MM.1S (cell line): Measurements from ENCODE around the gene MKRN1.

Experiments used
- EZH2 ChIP-seq: fragments of 300-600 bp; sonication (generic); optimal IDR thresholded peaks from 2 replicates; pipeline ENCODE3; 2017; ENCODE audit warnings: low read depth, mild to moderate bottlenecking, antibody characterized with exemption, low read length, mixed read lengths
- EZH2phosphoT487 ChIP-seq: fragments of 300-600 bp; sonication (generic); IDR thresholded peaks from 2 replicates; pipeline ENCODE4 v1.6.1; 2018; ENCODE audit warnings: antibody characterized with exemption, low read length
- TF ChIP-seq, protein P1 (sequence below): fragments of 300-600 bp; sonication (generic); IDR thresholded peaks from 2 replicates; pipeline ENCODE4 v1.5.1; 2016; ENCODE audit warnings: antibody characterized with exemption, low read length, mixed read lengths

DNA sequence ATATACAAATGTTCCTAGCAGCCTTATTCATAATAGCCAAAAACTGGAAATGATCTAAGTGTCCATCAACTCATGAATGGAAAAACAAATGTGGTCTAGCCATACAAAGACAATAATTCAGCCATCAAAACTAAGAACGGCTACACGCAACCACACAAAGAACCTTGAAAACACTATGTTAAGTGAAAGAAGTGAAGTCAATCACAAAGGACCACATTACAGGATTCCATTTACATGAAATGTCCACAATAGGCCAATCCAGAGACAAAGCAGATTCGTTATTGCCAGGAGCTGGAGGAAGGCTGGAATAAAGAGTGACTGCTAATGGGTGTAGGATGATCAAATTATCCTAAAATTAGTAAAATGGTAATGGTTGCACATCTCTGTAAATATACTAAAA, 21.1 kb downstream of the MKRN1 start:
- TF ChIP-seq, protein P1, sequence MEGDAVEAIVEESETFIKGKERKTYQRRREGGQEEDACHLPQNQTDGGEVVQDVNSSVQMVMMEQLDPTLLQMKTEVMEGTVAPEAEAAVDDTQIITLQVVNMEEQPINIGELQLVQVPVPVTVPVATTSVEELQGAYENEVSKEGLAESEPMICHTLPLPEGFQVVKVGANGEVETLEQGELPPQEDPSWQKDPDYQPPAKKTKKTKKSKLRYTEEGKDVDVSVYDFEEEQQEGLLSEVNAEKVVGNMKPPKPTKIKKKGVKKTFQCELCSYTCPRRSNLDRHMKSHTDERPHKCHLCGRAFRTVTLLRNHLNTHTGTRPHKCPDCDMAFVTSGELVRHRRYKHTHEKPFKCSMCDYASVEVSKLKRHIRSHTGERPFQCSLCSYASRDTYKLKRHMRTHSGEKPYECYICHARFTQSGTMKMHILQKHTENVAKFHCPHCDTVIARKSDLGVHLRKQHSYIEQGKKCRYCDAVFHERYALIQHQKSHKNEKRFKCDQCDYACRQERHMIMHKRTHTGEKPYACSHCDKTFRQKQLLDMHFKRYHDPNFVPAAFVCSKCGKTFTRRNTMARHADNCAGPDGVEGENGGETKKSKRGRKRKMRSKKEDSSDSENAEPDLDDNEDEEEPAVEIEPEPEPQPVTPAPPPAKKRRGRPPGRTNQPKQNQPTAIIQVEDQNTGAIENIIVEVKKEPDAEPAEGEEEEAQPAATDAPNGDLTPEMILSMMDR, result no peak
- TF ChIP-seq EZH2 (no peak), EZH2phosphoT487 (no peak)
